Trophoblast cell (in vitro differentiated cells and primary cell): ENCODE results near the gene KRT3.

Experiments used
- DNase-seq, 2 donors: peaks; one replicate each; pipeline ENCODE4 v3.0.0-alpha.2; 2016
- H2AFZ ChIP-seq: 2 replicates; pipeline ENCODE4 v1.6.1; 2013; ENCODE audit warnings: low read length, moderate library complexity, mild to moderate bottlenecking; ENCODE audit not compliant: insufficient read depth, poor library complexity
- H2AK5ac ChIP-seq: 2 replicates; pipeline ENCODE4 v1.6.1; 2013; ENCODE audit warnings: mild to moderate bottlenecking, low read length
- H2BK120ac ChIP-seq: 2 replicates; pipeline ENCODE4 v1.6.1; 2013; ENCODE audit warnings: low read length, mild to moderate bottlenecking, moderate library complexity; ENCODE audit not compliant: insufficient read depth, poor library complexity
- H2BK12ac ChIP-seq: 2 replicates; pipeline ENCODE4 v1.6.1; 2013; ENCODE audit warnings: mild to moderate bottlenecking, low read length, moderate library complexity
- H2BK5ac ChIP-seq: 2 replicates; pipeline ENCODE4 v1.6.1; 2013; ENCODE audit warnings: low read length, low read depth, moderate library complexity, mild to moderate bottlenecking; ENCODE audit not compliant: poor library complexity
- H3K14ac ChIP-seq: 2 replicates; pipeline ENCODE4 v1.6.1; 2013; ENCODE audit warnings: mild to moderate bottlenecking, low read length
- H3K18ac ChIP-seq: 2 replicates; pipeline ENCODE4 v1.6.1; 2013; ENCODE audit warnings: mild to moderate bottlenecking, low read length
- H3K23ac ChIP-seq: 2 replicates; pipeline ENCODE4 v1.6.1; 2013; ENCODE audit warnings: low read length
- H3K27ac ChIP-seq: 2 replicates; pipeline ENCODE4 v1.5.1; 2013; ENCODE audit warnings: low read depth, mild to moderate bottlenecking, inconsistent platforms, low read length, moderate library complexity
- H3K27me3 ChIP-seq: 2 replicates; pipeline ENCODE4 v1.6.1; 2013; ENCODE audit warnings: inconsistent platforms, mild to moderate bottlenecking, low read length, moderate library complexity; ENCODE audit not compliant: insufficient read depth
- H3K36me3 ChIP-seq, 2 experiments: 1 replicate in 1 of 2; 2 replicates in 1 of 2; pipeline ENCODE4 v1.6.1; 2013; ENCODE audit warnings: low read length in 2 of 2, mild to moderate bottlenecking in 2 of 2, moderate library complexity in 1 of 2; ENCODE audit not compliant: insufficient read depth in 2 of 2, control insufficient read depth in 1 of 2
- H3K4ac ChIP-seq: 2 replicates; pipeline ENCODE4 v1.6.1; 2013; ENCODE audit warnings: low read depth, mild to moderate bottlenecking, low read length, moderate library complexity
- H3K4me1 ChIP-seq, 2 experiments: 1 replicate in 1 of 2; 2 replicates in 1 of 2; pipeline ENCODE4 v1.6.1; 2013; ENCODE audit warnings: low read length in 2 of 2, mild to moderate bottlenecking in 2 of 2, moderate library complexity in 1 of 2; ENCODE audit not compliant: insufficient read depth in 2 of 2, control insufficient read depth in 1 of 2
- H3K4me2 ChIP-seq: 2 replicates; pipeline ENCODE4 v1.6.1; 2013; ENCODE audit warnings: inconsistent platforms, mild to moderate bottlenecking, low read length, moderate library complexity
- H3K4me3 ChIP-seq: 2 replicates; pipeline ENCODE4 v1.5.1; 2013; ENCODE audit warnings: mild to moderate bottlenecking, low read depth, low read length, inconsistent platforms
- H3K79me1 ChIP-seq: one replicate; pipeline ENCODE4 v1.6.1; 2013; ENCODE audit warnings: low read length
- H3K79me2 ChIP-seq: 2 replicates; pipeline ENCODE4 v1.6.1; 2013; ENCODE audit warnings: low read length, mild to moderate bottlenecking; ENCODE audit not compliant: control insufficient read depth, insufficient read depth, poor library complexity
- H3K9ac ChIP-seq: 2 replicates; pipeline ENCODE4 v1.6.1; 2013; ENCODE audit warnings: mild to moderate bottlenecking, low read length
- H3K9me3 ChIP-seq: 2 replicates; pipeline ENCODE4 v1.6.1; 2013; ENCODE audit warnings: low read depth, mild to moderate bottlenecking, control low read depth, inconsistent platforms, low read length; ENCODE audit not compliant: insufficient read depth
- H4K12ac ChIP-seq: 2 replicates; pipeline ENCODE4 v1.6.1; 2013; ENCODE audit warnings: low read depth, mild to moderate bottlenecking, low read length, moderate library complexity
- H4K8ac ChIP-seq: 2 replicates; pipeline ENCODE4 v1.6.1; 2013; ENCODE audit warnings: low read depth, mild to moderate bottlenecking, low read length, moderate library complexity
- H4K91ac ChIP-seq: one replicate; pipeline ENCODE4 v1.6.1; 2013; ENCODE audit warnings: low read depth, mild to moderate bottlenecking, low read length, moderate library complexity
- WGBS: extraction: QIAGEN DNeasy Blood & Tissue Kit; methylation state at CpG from one replicate; pipeline ENCODE4 v1.1.7; 2013; ENCODE audit warnings: missing lambda C conversion rate; ENCODE audit not compliant: insufficient read length, insufficient coverage; ENCODE audit errors: extremely low coverage; 5-methylcytosine and 5-hydroxymethylcytosine counted together

KRT3 gene

DNA sequence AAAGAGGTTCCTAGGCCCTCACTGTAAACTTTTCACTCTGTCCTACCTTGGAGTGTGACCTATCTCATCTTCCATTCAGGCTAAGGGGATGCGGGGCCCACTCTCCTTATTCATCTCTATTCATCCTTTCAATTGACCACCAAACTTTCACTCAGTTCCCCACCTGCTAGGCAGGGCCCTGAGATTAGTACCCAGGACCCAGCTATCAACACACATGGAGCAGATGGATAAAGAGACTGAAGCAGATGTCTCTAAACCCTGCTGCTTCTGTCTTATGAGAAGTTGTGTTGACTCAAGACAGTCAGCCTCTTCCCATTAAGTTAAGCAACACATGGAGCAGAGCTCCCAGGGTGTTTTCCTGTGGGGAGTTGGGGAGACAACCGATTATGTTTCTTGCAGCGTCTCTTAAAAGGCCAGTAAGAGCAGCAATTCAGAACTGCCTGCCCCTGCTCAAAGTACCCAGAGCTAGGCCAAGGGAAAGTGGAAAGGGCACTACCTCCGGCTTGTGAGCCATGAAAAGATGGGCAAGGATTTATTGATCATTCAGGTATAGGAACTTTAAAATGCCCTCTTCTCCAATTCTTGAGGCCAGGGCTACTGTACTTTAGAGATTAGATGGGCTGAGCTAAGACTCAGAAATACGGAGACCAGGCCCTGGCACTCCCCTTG lies 29.4 kb downstream of the KRT3 start:
- Histone ChIP-seq H2BK5ac (no peak overlapping the region), H3K4me2 (no peak overlapping the region), H3K4me3 (no peak overlapping the region), H2AK5ac (no peak overlapping the region), H3K27me3 (no peaks in the 10 kb centered on the region), H2BK12ac (no peak overlapping the region), H3K18ac (no peak overlapping the region), H3K79me1 (no peaks in the 10 kb centered on the region), H3K14ac (no peak overlapping the region), H3K9me3 (peaks cover 6% of the 10 kb centered on the region), H4K12ac (no peak overlapping the region), H2BK120ac (no peak overlapping the region), H3K36me3 (no peaks in the 10 kb centered on the region), H4K8ac (no peak overlapping the region), H3K23ac (no peak overlapping the region), H3K27ac (no peak overlapping the region), H3K79me2 (no peaks in the 10 kb centered on the region), H3K4me1 (peaks cover 7 to 8% of the 10 kb centered on the region in 2 experiments), H2AFZ (no peak overlapping the region), H4K91ac (no peak overlapping the region), H3K9ac (no peak overlapping the region), H3K4ac (no peak overlapping the region)
- no peak for DNase-seq
- WGBS: no CpG with 5 or more reads among the region's 5 CpGs

DNA sequence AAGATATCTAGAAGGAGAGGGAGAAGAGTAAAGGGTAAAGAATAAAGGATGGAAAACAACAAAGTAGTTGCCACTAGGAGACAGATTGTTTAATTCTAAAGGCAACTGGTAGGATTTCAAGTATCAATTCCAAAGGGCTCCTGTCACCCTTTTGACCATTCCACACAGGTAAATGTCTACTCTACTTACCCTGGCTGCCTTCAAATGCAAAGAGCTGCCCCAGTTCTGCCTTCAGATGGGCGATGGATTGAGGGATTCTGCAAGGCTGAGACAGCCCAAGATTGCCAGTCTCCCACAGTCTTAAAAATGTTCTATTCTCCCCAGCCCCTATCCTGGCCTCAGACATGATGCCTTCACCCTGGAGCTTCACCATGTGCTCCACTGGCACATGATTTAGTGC lies 30.2 kb downstream of the KRT3 start:
- H3K36me3 ChIP-seq: no peaks in the 10 kb centered on the region
- H3K4me2 ChIP-seq: no peak overlapping the region
- WGBS: no CpG with 5 or more reads among the region's 1 CpG

DNA sequence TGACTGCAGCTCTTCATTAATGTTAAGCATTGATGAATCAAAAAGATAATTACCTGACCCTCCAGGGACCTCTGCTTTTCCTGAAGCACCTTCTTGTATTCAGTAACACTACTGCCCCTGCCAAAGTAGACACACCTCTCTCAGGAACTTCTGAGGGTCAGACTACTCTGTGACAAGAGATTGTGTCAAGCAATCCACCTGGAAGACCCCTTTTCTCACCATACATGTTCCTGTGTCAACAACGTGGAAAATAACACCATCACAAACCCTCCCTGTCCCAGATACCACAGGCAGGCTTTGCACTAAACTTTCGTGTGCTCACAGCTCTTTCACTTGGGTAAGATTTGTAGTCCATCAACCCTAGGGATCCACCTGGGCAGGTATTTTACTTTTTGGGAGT lies 31.9 kb downstream of the KRT3 start:
- Histone ChIP-seq H3K4me1 (peaks cover 4 to 5% of the 10 kb centered on the region in 2 experiments), H3K27ac (no peak overlapping the region), H3K23ac (no peak overlapping the region), H3K4me2 (no peak overlapping the region), H3K79me1 (no peaks in the 10 kb centered on the region), H3K4me3 (no peak overlapping the region), H2AFZ (no peak overlapping the region), H2BK12ac (no peak overlapping the region), H3K36me3 (no peaks in the 10 kb centered on the region), H4K8ac (no peak overlapping the region), H3K9me3 (peaks cover 15% of the 10 kb centered on the region), H2BK5ac (no peak overlapping the region), H3K79me2 (no peaks in the 10 kb centered on the region), H3K14ac (no peak overlapping the region), H2AK5ac (no peak overlapping the region), H3K9ac (no peak overlapping the region), H3K4ac (no peak overlapping the region), H2BK120ac (no peak overlapping the region), H4K91ac (no peak overlapping the region), H3K18ac (no peak overlapping the region), H4K12ac (no peak overlapping the region), H3K27me3 (no peaks in the 10 kb centered on the region)
- WGBS: no CpG with 5 or more reads among the region's 2 CpGs
- DNase-seq: no peak

More for the DNA sequence above, 30.2 kb downstream of the KRT3 start:
- Histone ChIP-seq H4K8ac (no peak overlapping the region), H3K27ac (no peak overlapping the region), H3K14ac (no peak overlapping the region), H2AFZ (no peak overlapping the region), H2BK12ac (no peak overlapping the region), H3K9ac (no peak overlapping the region), H3K9me3 (peaks cover 6% of the 10 kb centered on the region), H4K12ac (no peak overlapping the region), H3K79me1 (no peaks in the 10 kb centered on the region), H3K4me3 (no peak overlapping the region), H3K18ac (no peak overlapping the region), H4K91ac (no peak overlapping the region), H3K4me1 (peaks cover 7 to 8% of the 10 kb centered on the region in 2 experiments), H2BK120ac (no peak overlapping the region), H2AK5ac (no peak overlapping the region), H3K27me3 (no peaks in the 10 kb centered on the region), H3K23ac (no peak overlapping the region), H3K4ac (no peak overlapping the region), H2BK5ac (no peak overlapping the region), H3K79me2 (no peaks in the 10 kb centered on the region)
- no peak for DNase-seq

DNA sequence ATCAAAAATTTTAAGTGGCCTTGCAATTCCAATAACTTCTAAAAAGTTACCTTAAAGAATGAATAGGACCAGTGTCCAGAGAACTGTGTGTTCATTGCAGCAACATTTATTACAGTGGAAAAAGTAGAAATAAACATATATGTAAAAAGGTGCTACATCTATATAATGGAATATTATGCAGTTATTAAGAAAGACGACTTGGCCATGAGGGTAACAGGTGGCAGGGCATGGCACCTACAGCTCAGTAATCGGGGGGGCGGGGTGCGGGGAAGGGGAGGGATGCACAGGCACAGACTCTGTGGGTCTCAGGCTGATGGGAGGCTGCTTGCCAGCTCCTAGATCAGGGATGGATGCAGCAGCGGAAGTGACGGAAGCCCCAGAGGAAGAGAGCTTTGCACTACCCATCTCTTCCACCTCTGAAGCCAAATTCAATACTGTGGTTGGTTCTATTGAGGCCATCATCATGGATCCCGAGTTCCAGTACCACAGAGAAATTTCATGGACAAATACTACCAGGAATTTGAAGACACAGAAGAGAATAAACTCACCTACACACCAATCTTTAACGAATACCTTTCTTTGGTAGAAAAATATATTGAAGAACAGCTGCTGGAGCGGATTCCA lies 32.8 kb downstream of the KRT3 start:
- H3K4me1 ChIP-seq: no peaks in the 10 kb centered on the region
- no peak overlapping the region for H3K4me3 ChIP-seq
- no peak overlapping the region for H4K12ac ChIP-seq
- H3K79me2 ChIP-seq: no peaks in the 10 kb centered on the region
- H2AK5ac ChIP-seq: no peak overlapping the region
- H3K4me2 ChIP-seq: no peak overlapping the region
- H3K27me3 ChIP-seq: no peaks in the 10 kb centered on the region
- no peak overlapping the region for H3K27ac ChIP-seq
- H3K9me3 ChIP-seq: peaks cover 12% of the 10 kb centered on the region
- H2AFZ ChIP-seq: no peak overlapping the region
- no peak overlapping the region for H4K91ac ChIP-seq
- no peak overlapping the region for H3K4ac ChIP-seq
- H3K9ac ChIP-seq: no peak overlapping the region
- DNase-seq: no peak
- no peak overlapping the region for H3K18ac ChIP-seq
- no peak overlapping the region for H4K8ac ChIP-seq
- no CpG with 5 or more reads among the region's 9 CpGs for WGBS
- no peak overlapping the region for H3K23ac ChIP-seq
- H3K14ac ChIP-seq: no peak overlapping the region
- H2BK5ac ChIP-seq: no peak overlapping the region
- H2BK12ac ChIP-seq: no peak overlapping the region
- H2BK120ac ChIP-seq: no peak overlapping the region
- H3K36me3 ChIP-seq: no peaks in the 10 kb centered on the region
- no peaks in the 10 kb centered on the region for H3K79me1 ChIP-seq
